Endothelial cell of umbilical vein (primary cell): ENCODE results near the gene SH3RF3. TPM values are rescaled to one million over a fixed set of nuclear protein-coding genes. Genes with fewer than 3 reads are reported as not detected.

ENCODE experiments used
- BruUV-seq: library from RNA; stranded (reverse); fragments of 400-500 nt; replicated peaks from 2 replicates; lab custom pipeline; 2021; lab: Mats Ljungman, UMichigan
- CTCF ChIA-PET: fragments of 300-600, 350-600 bp; sonication (Branson Sonifier 250); formaldehyde crosslinking; loops from one replicate; lab custom pipeline; 2021; ENCODE audit warnings: antibody characterized with exemption, inconsistent platforms; lab: Charles Lee
- POLR2A ChIA-PET: fragments of 300-600, 350-600 bp; sonication (Branson Sonifier 250); formaldehyde crosslinking; loops from one replicate; lab custom pipeline; 2021; ENCODE audit warnings: antibody characterized with exemption, inconsistent platforms; lab: Charles Lee
- DNase-seq: peaks from one replicate; pipeline ENCODE4 v3.0.0-alpha.2; 2011; ENCODE audit warnings: low read depth, low spot score
- FAIRE-seq: peaks from 2 replicates; lab custom pipeline; 2011; peaks lifted over from hg19 to GRCh38; lab: Jason Lieb, UNC
- H2AFZ ChIP-seq: 2 replicates; pipeline ENCODE4 v1.6.0; 2012; ENCODE audit warnings: low read depth, low read length, control low read depth, inconsistent platforms
- H3K27ac ChIP-seq: 2 replicates; pipeline ENCODE4 v1.5.1; 2011; ENCODE audit warnings: low read depth, mild to moderate bottlenecking, control low read depth, low read length, moderate library complexity; ENCODE audit not compliant: insufficient read depth
- H3K27me3 ChIP-seq, 2 experiments: 2 replicates each; pipeline versions ENCODE4 v1.6.0 to v1.6.1; 2011; ENCODE audit warnings: low read length in 2 of 2, mixed read lengths in 1 of 2; ENCODE audit not compliant: control insufficient read depth in 2 of 2, insufficient read depth in 2 of 2
- H3K36me3 ChIP-seq, 2 experiments: 2 replicates in 1 of 2; 3 replicates in 1 of 2; pipeline ENCODE4 v1.5.1; 2011; ENCODE audit warnings: low read length in 2 of 2, mild to moderate bottlenecking in 1 of 2, moderate library complexity in 1 of 2; ENCODE audit not compliant: control insufficient read depth in 2 of 2, insufficient read depth in 2 of 2; ENCODE audit errors: extremely low read depth in 1 of 2
- H3K4me1 ChIP-seq: 3 replicates; pipeline ENCODE4 v1.5.1; 2011; ENCODE audit warnings: mild to moderate bottlenecking, low read length; ENCODE audit not compliant: control insufficient read depth, insufficient read depth; ENCODE audit errors: extremely low read depth
- H3K4me2 ChIP-seq: 2 replicates; pipeline ENCODE4 v1.6.1; 2011; ENCODE audit warnings: low read length, control low read depth, mixed read lengths; ENCODE audit not compliant: insufficient read depth
- H3K4me3 ChIP-seq, 3 experiments: fragments of 200-600 bp in 1 of 3; sonication (generic), shearing (Covaris generic) in 1 of 3; replicated peaks in 1 of 3; 2 replicates each; pipeline ENCODE4 v1.5.1; 2011 to 2016; ENCODE audit warnings: control low read depth in 3 of 3, low read length in 3 of 3, mild to moderate bottlenecking in 2 of 3, inconsistent platforms in 1 of 3, low read depth in 1 of 3, moderate library complexity in 1 of 3; ENCODE audit not compliant: insufficient read depth in 1 of 3
- H3K79me2 ChIP-seq: 2 replicates; pipeline ENCODE4 v1.6.0; 2012; ENCODE audit warnings: low read length, inconsistent platforms; ENCODE audit not compliant: control insufficient read depth, insufficient read depth
- H3K9ac ChIP-seq: replicated peaks from 2 replicates; pipeline ENCODE3; 2011; ENCODE audit warnings: low read length, control low read depth; ENCODE audit not compliant: insufficient read depth; ENCODE audit errors: extremely low read depth
- H3K9me1 ChIP-seq: replicated peaks from 3 replicates; pipeline ENCODE4 v1.6.0; 2011; ENCODE audit warnings: mild to moderate bottlenecking, low read length; ENCODE audit not compliant: control insufficient read depth, insufficient read depth; ENCODE audit errors: extremely low read depth
- H3K9me3 ChIP-seq: replicated peaks from 2 replicates; pipeline ENCODE4 v1.5.1; 2012; ENCODE audit warnings: low read length, inconsistent platforms; ENCODE audit not compliant: control insufficient read depth, insufficient read depth
- H4K20me1 ChIP-seq: replicated peaks from 2 replicates; pipeline ENCODE3; 2011; ENCODE audit warnings: mild to moderate bottlenecking, low read length; ENCODE audit not compliant: control insufficient read depth, insufficient read depth; ENCODE audit errors: extremely low read depth
- CTCF ChIP-seq, 2 donors: IDR thresholded peaks; 1 replicate in 1 of 2; 2 replicates in 1 of 2; pipeline ENCODE4 v1.5.1; 2011; ENCODE audit warnings: low read length in 2 of 2, mild to moderate bottlenecking in 2 of 2, moderate library complexity in 2 of 2, control low read depth in 1 of 2, inconsistent platforms in 1 of 2, low read depth in 1 of 2; ENCODE audit not compliant: insufficient read depth in 1 of 2; ENCODE audit errors: extremely low read depth in 1 of 2
- EZH2 ChIP-seq: IDR thresholded peaks from 2 replicates; pipeline ENCODE4 v1.6.1; 2012; ENCODE audit warnings: borderline replicate concordance, low read depth, mild to moderate bottlenecking, moderate library complexity, low read length, inconsistent platforms; ENCODE audit not compliant: severe bottlenecking
- FOS ChIP-seq: IDR thresholded peaks from 2 replicates; pipeline ENCODE4 v1.6.1; 2011; ENCODE audit warnings: mild to moderate bottlenecking, low read length, moderate library complexity, borderline replicate concordance; ENCODE audit not compliant: insufficient read depth
- GATA2 ChIP-seq: IDR thresholded peaks from 2 replicates; pipeline ENCODE4 v1.7.0; 2011; ENCODE audit warnings: low read depth, mild to moderate bottlenecking, moderate library complexity, mixed read lengths, low read length; ENCODE audit not compliant: insufficient read length, insufficient read depth
- JUN ChIP-seq: IDR thresholded peaks from 2 replicates; pipeline ENCODE4 v1.6.1; 2011; ENCODE audit warnings: borderline replicate concordance, low read depth; ENCODE audit not compliant: insufficient read length, insufficient read depth
- MAX ChIP-seq: IDR thresholded peaks from 2 replicates; pipeline ENCODE4 v1.6.1; 2011; ENCODE audit not compliant: insufficient read depth, insufficient read length
- MYC ChIP-seq: IDR thresholded peaks from one replicate; pipeline ENCODE4 v1.6.1; 2011; ENCODE audit warnings: mild to moderate bottlenecking, low read depth, low read length
- POLR2A ChIP-seq: IDR thresholded peaks from 2 replicates; pipeline ENCODE4 v1.6.1; 2012; ENCODE audit warnings: low read depth, mild to moderate bottlenecking, control low read depth, low read length
- POLR2AphosphoS5 ChIP-seq: IDR thresholded peaks from 2 replicates; pipeline ENCODE4 v1.6.1; 2012; ENCODE audit warnings: low read depth, mild to moderate bottlenecking, control low read depth, low read length, moderate library complexity; ENCODE audit not compliant: insufficient read depth
- dilution Hi-C: fragments of 300-500 bp; cut with MboI; formaldehyde crosslinking; loops from one replicate; pipeline ENCODE4 v1.15.0; 2019; ENCODE audit warnings: low sequenced_read_pairs; ENCODE audit not compliant: extremely low pct_ligation_motif_present
- intact Hi-C: fragments of 100-400 bp; cut with micrococcal nuclease; formaldehyde crosslinking; loops from one replicate; pipeline ENCODE4 v1.10.0; 2022
- polyA plus RNA-seq, 4 experiments: library from polyadenylated mRNA; depleted of rRNA in 3 of 4; stranded (reverse) in 3 of 4; unstranded in 1 of 4; fragments of >200 nt; gene quantifications; 2 replicates each; pipeline versions ENCODE4 v1.2.1 to v1.2.3, GENCODE V29; 2011 to 2012; ENCODE audit warnings: missing spikeins in 1 of 4
- total RNA-seq: library from RNA; stranded (reverse); gene quantifications from 2 replicates; pipeline ENCODE4 v1.2.3, GENCODE V29; 2021

SH3RF3 gene
- total and polyA plus RNA-seq, 2 donors (not counting 3 experiments of a cell fraction or from before 2014, with no cell fraction given), result 3.8 to 14.7 TPM

- H3K9me3 ChIP-seq, result no peaks in the 10 kb centered on the region
- CTCF ChIA-PET, result interaction anchor here (0.8 to 1.7 kb wide), 7 partner anchors 8 to 219 kb away, joined by 3 to 6 read pairs (median 4); no protein-coding TSS in a partner anchor
- peak; percentile 26 for DNase-seq
These were observed 162.1 kb downstream of the SH3RF3 start for GRCh38 chr2:109290887-109291643.

GRCh38 chr2:109292386-109292785 is 163.4 kb downstream of the SH3RF3 start:
- Histone ChIP-seq H3K27me3 (no peaks in the 10 kb centered on the region), H3K4me3 (no peak overlapping the region), H3K4me1 (no peaks in the 10 kb centered on the region), H3K9me1 (no peaks in the 10 kb centered on the region), H3K36me3 (no peaks in the 10 kb centered on the region), H2AFZ (no peak overlapping the region), H3K9me3 (no peaks in the 10 kb centered on the region), H4K20me1 (no peaks in the 10 kb centered on the region), H3K27ac (no peak overlapping the region), H3K9ac (no peak overlapping the region), H3K79me2 (no peaks in the 10 kb centered on the region), H3K4me2 (no peak overlapping the region)
- BruUV-seq, result no TSS peak
- DNase-seq (no peak), FAIRE-seq (no peak)
- CTCF ChIA-PET, result interaction anchor here (1.6 to 1.7 kb wide), 2 partner anchors 10 to 30 kb away, joined by 5 to 6 read pairs; no protein-coding TSS in a partner anchor
- TF ChIP-seq GATA2 (no peak), POLR2AphosphoS5 (no peak), POLR2A (no peak), EZH2 (no peak), JUN (no peak), MYC (no peak), FOS (no peak), CTCF (IDR thresholded peaks at IDR 0.05; ENCODE audit: extremely low read depth in 1 of 2, insufficient read depth in 1 of 2, low read depth in 1 of 2, low read length in 2 of 2) (no peak), MAX (no peak)
- intact Hi-C loops (no loop called here), dilution Hi-C loops (no loop called here)
- POLR2A ChIA-PET, result no interaction called here

More at GRCh38 chr2:109290887-109291643, 162.1 kb downstream of the SH3RF3 start:
- no peak overlapping the region for H3K9ac ChIP-seq
- POLR2A ChIA-PET, result no interaction called here
- H3K79me2 ChIP-seq, result no peaks in the 10 kb centered on the region
- no peaks in the 10 kb centered on the region for H3K9me1 ChIP-seq
- no peaks in the 10 kb centered on the region for H4K20me1 ChIP-seq
- no TSS peak for BruUV-seq
- no peak overlapping the region for H3K4me2 ChIP-seq
- peak; percentile 31 for FAIRE-seq
- H3K4me3 ChIP-seq, result no peak overlapping the region
- no peak overlapping the region for H3K27ac ChIP-seq
- no peaks in the 10 kb centered on the region for H3K27me3 ChIP-seq
- TF ChIP-seq JUN (peak; percentile 29), MAX (no peak)
- intact Hi-C loops, result no loop called here
- H2AFZ ChIP-seq, result no peak overlapping the region
- no peaks in the 10 kb centered on the region for H3K36me3 ChIP-seq
- dilution Hi-C loops, result no loop called here
- H3K4me1 ChIP-seq, result no peaks in the 10 kb centered on the region
